Posterior vena cava (tissue), 2 donors: ENCODE data around the gene GJC2. TPM values are rescaled to one million over a fixed set of nuclear protein-coding genes. Genes with fewer than 3 reads are reported as not detected.
A peak's percentile ranks its signal among the peaks of the same experiment; 100 is the strongest.
"Not testable (repeated sequence)": the region's sequence is repeated elsewhere in the genome, so short reads cannot be mapped to it uniquely, and the experiment has no call there.

Experiments used
- DNase-seq: peaks from one replicate; pipeline ENCODE4 v3.0.0-alpha.2; 2020; ENCODE audit warnings: low spot score
- intact Hi-C, 2 donors: fragments of 100-400 bp; cut with DNase I; formaldehyde crosslinking; loops; one replicate each; pipeline versions ENCODE4 v1.14.1 to v1.14.2; 2022 to 2023
- total RNA-seq, 2 donors: library from RNA; stranded (reverse); fragmentation: NEBNext Ultra II Directional; extraction: Animal tissue kit (Norgen Biotek cat#: 25700); gene quantifications; one replicate each; pipeline ENCODE4 v1.2.1, GENCODE V29; 2021
- donor health status: DM: yes; HTN: yes; CAD: no.
- donor health status: DM: yes; HTN: yes; CAD: no.

Gene GJC2
- total RNA-seq, 2 donors from 2014 or later = 6.9 to 8.2 TPM

GRCh38 chr1:228165372-228166169 lies 15.8 kb downstream of the GJC2 start, which contains the start of gene IBA57:
TSS of gene IBA57 (plus strand) at chr1:228165804. CDS start at chr1:228165817, 13 bp downstream.
- peak; percentile 100 for DNase-seq
- intact Hi-C loops = no loop called here

- intact Hi-C loops = no loop called here
- peak; percentile 89 for DNase-seq
Measured at GRCh38 chr1:228166170-228166936, 16.6 kb downstream of the GJC2 start.

GRCh38 chr1:228168563-228169270 lies 19.0 kb downstream of the GJC2 start:
- no peak for DNase-seq

GRCh38 chr1:228169345-228169744 lies 19.6 kb downstream of the GJC2 start:
- intact Hi-C loops = no loop called here
- no peak for DNase-seq

More at GRCh38 chr1:228168563-228169270, 19.0 kb downstream of the GJC2 start:
- intact Hi-C loops = no loop called here

- no peak for DNase-seq
- intact Hi-C loops = no loop called here
Measured at GRCh38 chr1:228170666-228171065, 20.9 kb downstream of the GJC2 start.

- peak; percentile 71 for DNase-seq
- intact Hi-C loops = no loop called here
Measured at GRCh38 chr1:228171221-228171891, 21.6 kb downstream of the GJC2 start.

GRCh38 chr1:228172591-228173527 lies 23.1 kb downstream of the GJC2 start:
- intact Hi-C loops = no loop called here
- peak; percentile 62 for DNase-seq

- intact Hi-C loops = not testable (repeated sequence)
- peak; percentile 80 for DNase-seq
Measured at GRCh38 chr1:228173528-228174481, 24.1 kb downstream of the GJC2 start.

- peak; percentile 82 for DNase-seq
- intact Hi-C loops = no loop called here
Measured at GRCh38 chr1:228174482-228175315, 25.0 kb downstream of the GJC2 start.

- intact Hi-C loops = no loop called here
- peak; percentile 75 for DNase-seq
Measured at GRCh38 chr1:228175316-228176023, 25.7 kb downstream of the GJC2 start.

- peak; percentile 55 for DNase-seq
- intact Hi-C loops = no loop called here
Measured at GRCh38 chr1:228176024-228176395, 26.3 kb downstream of the GJC2 start.

GRCh38 chr1:228176461-228177182 lies 26.9 kb downstream of the GJC2 start:
- intact Hi-C loops = no loop called here

GRCh38 chr1:228177183-228177475 lies 27.4 kb downstream of the GJC2 start:
- intact Hi-C loops = no loop called here
- peak; percentile 74 for DNase-seq

More at GRCh38 chr1:228176461-228177182, 26.9 kb downstream of the GJC2 start:
- peak; percentile 76 for DNase-seq

GRCh38 chr1:228177721-228178710 lies 28.3 kb downstream of the GJC2 start:
- intact Hi-C loops = no loop called here
- peak; percentile 14 for DNase-seq
